Fibroblast of mammary gland (primary cell): ENCODE data around the gene RECQL5.
A peak's percentile ranks its signal among the peaks of the same experiment; 100 is the strongest.

ENCODE experiments used
- DNase-seq: peaks from one replicate; pipeline ENCODE4 v3.0.0-alpha.2; 2010; ENCODE audit warnings: low read depth
- H3K4me3 ChIP-seq: 2 replicates; pipeline ENCODE4 v1.5.1; 2011; ENCODE audit warnings: low read depth, mild to moderate bottlenecking, low read length, moderate library complexity; ENCODE audit not compliant: control insufficient read depth
- TF ChIP-seq, protein P1 (sequence below): conservative IDR thresholded peaks from 2 replicates; pipeline ENCODE4 v1.5.1; 2011; ENCODE audit warnings: low read depth, low read length, inconsistent platforms; ENCODE audit not compliant: control insufficient read depth, insufficient read depth

Gene RECQL5

DNA sequence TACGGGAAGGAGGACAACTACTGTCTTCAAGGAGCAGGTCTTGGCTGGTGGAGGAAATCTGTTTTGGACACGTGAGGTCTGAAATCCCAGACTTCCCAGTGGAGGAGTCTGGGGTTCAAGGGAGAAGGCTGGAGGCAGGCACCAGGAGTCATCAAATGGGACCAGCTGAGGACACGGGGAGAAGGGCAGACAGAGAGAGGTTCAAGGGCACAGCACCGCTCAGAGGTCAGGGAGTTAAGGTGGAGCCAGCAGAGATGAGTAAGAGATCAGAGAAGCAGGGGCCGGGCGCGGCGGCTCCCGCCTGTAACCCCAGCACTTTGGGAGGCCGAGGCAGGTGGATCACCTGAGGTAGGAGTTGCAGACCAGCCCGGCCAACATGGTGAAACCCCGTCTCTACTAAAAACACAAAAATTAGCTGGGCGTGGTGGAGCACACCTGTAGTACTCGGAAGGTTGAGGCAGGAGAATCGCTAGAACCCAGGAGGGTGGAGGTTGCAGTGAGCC is 44.1 kb downstream of the RECQL5 start:
- DNase-seq, result no peak
- H3K4me3 ChIP-seq, result no peak overlapping the region
- TF ChIP-seq, protein P1, sequence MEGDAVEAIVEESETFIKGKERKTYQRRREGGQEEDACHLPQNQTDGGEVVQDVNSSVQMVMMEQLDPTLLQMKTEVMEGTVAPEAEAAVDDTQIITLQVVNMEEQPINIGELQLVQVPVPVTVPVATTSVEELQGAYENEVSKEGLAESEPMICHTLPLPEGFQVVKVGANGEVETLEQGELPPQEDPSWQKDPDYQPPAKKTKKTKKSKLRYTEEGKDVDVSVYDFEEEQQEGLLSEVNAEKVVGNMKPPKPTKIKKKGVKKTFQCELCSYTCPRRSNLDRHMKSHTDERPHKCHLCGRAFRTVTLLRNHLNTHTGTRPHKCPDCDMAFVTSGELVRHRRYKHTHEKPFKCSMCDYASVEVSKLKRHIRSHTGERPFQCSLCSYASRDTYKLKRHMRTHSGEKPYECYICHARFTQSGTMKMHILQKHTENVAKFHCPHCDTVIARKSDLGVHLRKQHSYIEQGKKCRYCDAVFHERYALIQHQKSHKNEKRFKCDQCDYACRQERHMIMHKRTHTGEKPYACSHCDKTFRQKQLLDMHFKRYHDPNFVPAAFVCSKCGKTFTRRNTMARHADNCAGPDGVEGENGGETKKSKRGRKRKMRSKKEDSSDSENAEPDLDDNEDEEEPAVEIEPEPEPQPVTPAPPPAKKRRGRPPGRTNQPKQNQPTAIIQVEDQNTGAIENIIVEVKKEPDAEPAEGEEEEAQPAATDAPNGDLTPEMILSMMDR, result no peak

DNA sequence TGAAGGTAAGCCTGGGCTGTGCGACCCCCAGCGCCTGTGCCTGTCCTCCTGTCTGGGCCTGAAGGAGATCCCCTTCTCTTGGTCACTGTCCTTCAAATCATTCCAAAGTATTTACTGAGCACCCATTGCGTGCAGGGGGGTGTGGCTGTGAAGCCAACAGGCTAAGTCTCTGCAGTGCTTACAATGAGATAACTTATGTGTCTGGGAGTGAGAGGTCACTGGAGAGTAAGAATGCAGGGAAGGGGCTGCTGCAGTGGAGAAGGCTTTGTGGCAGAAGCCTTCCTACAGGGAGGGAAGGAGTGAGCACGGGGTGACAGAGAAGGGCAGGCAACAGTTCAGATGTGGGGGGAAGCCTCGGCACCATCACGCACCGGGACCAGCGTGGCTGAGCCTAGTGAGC is 44.9 kb downstream of the RECQL5 start:
- no peak for DNase-seq
- TF ChIP-seq, protein P1, result no peak
- H3K4me3 ChIP-seq, result no peak overlapping the region

DNA sequence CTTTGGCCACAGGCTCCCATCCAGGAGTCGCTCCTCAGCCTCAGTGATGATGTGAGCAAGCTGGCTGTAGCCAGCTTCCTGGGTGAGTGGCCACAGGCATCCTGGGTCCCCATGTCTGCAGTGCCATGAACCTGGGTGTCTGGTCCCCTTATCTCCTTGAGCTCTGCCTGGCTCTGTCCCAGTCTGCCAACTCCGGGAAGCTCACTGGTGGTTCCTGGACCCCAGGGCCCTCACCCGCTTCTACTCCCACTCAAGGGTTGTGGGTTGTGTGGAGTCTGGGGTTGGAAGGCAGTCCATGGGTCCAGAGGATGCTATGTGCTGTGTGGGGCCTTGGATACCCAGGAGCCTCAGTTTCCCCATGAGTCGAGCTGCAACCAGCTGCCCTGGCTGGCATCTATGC is 45.5 kb downstream of the RECQL5 start:
- TF ChIP-seq, protein P1, result no peak
- no peak for DNase-seq
- no peak overlapping the region for H3K4me3 ChIP-seq

- TF ChIP-seq, protein P1, result peak; percentile 46
- H3K4me3 ChIP-seq, result no peak overlapping the region
- peak; percentile 22 for DNase-seq
Observed at GRCh38 chr17:75619506-75620431, 47.2 kb downstream of the RECQL5 start.

DNA sequence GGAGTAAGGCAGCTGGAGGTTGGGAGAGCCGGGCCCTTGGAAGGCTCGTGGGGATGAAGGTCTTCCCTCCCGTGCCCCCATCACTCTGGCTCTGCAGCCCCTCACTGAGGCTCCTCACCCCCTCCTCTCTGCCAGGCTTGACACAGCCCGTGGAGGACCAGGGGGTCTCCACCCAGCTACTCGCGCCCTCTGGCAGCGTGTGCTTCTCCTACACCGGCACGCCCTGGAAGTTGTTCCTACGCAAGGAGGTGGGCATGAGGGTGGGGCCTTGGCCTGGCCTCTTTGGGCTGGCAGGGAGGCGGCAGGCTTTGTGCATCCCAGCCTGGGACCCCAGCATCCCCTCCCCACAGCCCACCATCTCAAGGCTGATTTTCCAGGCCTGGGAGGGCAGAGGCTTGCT is 49.3 kb downstream of the RECQL5 start:
- no peak overlapping the region for H3K4me3 ChIP-seq
- no peak for DNase-seq
- TF ChIP-seq, protein P1, result no peak

- no peak for DNase-seq
- TF ChIP-seq, protein P1, result no peak
- no peak overlapping the region for H3K4me3 ChIP-seq
Observed at GRCh38 chr17:75617218-75617617, 49.7 kb downstream of the RECQL5 start.
